Neural progenitor cell (in vitro differentiated cells): ENCODE measurements around the gene HOXA13.
A peak's percentile ranks its signal among the peaks of the same experiment; 100 is the strongest.

Experiments
- EZH2 ChIP-seq: fragments of 200-600 bp; sonication (generic); IDR thresholded peaks from 2 replicates; pipeline ENCODE4 v1.6.1; 2017; ENCODE audit warnings: antibody characterized with exemption, mild to moderate bottlenecking, moderate library complexity
- EZH2phosphoT487 ChIP-seq: fragments of 200-600 bp; sonication (generic); IDR thresholded peaks from 2 replicates; pipeline ENCODE4 v1.6.1; 2017; ENCODE audit warnings: antibody characterized with exemption
- TF ChIP-seq, protein P1 (sequence below): fragments of 200-600 bp; sonication (generic); IDR thresholded peaks from 2 replicates; pipeline ENCODE4 v1.5.1; 2017; ENCODE audit warnings: antibody characterized with exemption, mild to moderate bottlenecking

DNA sequence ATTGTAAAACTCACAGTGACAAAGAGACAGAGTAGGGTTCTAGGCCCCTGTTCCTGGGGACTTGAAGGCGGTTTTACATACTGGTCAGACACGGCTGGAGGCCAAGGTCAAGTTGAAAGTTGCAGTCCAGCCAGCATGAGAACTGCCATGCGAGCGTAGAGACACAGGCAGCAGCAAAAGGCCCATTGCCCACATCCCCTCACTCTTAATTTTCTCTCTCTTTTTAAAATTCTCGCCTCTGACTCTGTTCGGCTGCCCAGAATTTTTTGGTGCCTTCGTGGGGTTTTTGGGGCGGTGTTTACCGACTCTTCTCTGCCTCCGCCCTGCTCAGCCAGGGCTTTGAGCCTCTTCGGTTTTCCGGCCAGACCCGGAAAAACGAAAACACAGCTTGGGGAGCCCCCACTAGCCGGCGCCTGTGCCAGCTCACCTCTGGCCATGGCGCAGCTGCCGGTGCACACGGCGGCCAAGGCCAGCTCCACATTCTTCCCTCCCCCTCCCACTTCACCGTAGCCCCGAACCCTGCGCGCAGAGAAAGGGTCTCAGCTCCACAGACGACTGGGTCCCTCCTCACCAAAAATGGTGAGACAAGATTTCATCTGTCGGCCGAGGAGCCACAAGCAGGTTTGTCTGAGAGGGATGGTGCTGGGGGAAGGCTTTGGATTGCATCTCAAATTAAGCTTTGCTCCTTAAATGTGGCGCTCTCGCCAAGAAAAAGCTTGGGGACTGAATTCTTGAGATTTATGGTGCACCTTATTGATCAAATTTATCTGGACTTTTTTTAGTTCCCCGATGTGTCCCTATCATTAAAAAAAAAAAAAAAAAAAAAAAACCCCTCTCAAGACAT is 2.3 kb upstream of the HOXA13 start:
- TF ChIP-seq, protein P1, sequence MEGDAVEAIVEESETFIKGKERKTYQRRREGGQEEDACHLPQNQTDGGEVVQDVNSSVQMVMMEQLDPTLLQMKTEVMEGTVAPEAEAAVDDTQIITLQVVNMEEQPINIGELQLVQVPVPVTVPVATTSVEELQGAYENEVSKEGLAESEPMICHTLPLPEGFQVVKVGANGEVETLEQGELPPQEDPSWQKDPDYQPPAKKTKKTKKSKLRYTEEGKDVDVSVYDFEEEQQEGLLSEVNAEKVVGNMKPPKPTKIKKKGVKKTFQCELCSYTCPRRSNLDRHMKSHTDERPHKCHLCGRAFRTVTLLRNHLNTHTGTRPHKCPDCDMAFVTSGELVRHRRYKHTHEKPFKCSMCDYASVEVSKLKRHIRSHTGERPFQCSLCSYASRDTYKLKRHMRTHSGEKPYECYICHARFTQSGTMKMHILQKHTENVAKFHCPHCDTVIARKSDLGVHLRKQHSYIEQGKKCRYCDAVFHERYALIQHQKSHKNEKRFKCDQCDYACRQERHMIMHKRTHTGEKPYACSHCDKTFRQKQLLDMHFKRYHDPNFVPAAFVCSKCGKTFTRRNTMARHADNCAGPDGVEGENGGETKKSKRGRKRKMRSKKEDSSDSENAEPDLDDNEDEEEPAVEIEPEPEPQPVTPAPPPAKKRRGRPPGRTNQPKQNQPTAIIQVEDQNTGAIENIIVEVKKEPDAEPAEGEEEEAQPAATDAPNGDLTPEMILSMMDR: no peak
- TF ChIP-seq EZH2phosphoT487: peak; percentile 71
- TF ChIP-seq EZH2: peak; percentile 93
